ENCODE measurements around the gene ATP8B1. TPM values are rescaled to one million over a fixed set of nuclear protein-coding genes. Genes with fewer than 3 reads are reported as not detected.

The ATP8B1 gene
- total and polyA plus RNA-seq, 2 of the 4 experiments (the other 2 are of a cell fraction): 64.3 to 136 TPM

GRCh38 chr18:57716549-57716948 is 86.6 kb downstream of the ATP8B1 start:
- no peak overlapping the region for H2AK5ac ChIP-seq (ENCODE audit: low read depth, low read length)
- no TSS peak for BruUV-seq (replicated peaks)

More at GRCh38 chr18:57716549-57716948, 86.6 kb downstream of the ATP8B1 start:
- Histone ChIP-seq H2BK120ac (ENCODE audit: low read depth, low read length) (no peak overlapping the region), H2BK5ac (ENCODE audit: low read depth, low read length, poor library complexity, severe bottlenecking) (no peak overlapping the region), H3K27ac (ENCODE audit: insufficient read depth, low read length) (no peak overlapping the region), H3K9ac (ENCODE audit: low read depth, low read length) (no peak overlapping the region), H4K91ac (ENCODE audit: insufficient read depth, low read depth, low read length) (no peak overlapping the region), H3K4ac (ENCODE audit: low read depth, low read length) (no peak overlapping the region), H3K23ac (ENCODE audit: low read depth, low read length) (no peak overlapping the region), H2AFZ (replicated peaks; ENCODE audit: low read length, poor library complexity) (no peak overlapping the region), H3K4me1 (ENCODE audit: control insufficient read depth, insufficient read depth, low read length) (peaks cover 7% of the 10 kb centered on the region), H2AK9ac (replicated peaks; ENCODE audit: low read depth, low read length, poor library complexity) (no peak overlapping the region), H2BK15ac (ENCODE audit: low read depth, low read length) (no peak overlapping the region), H3K4me2 (ENCODE audit: low read depth, low read length) (no peak overlapping the region), H2BK20ac (ENCODE audit: low read depth, low read length) (no peak overlapping the region), H3K18ac (ENCODE audit: low read depth, low read length) (no peak overlapping the region), H3K56ac (ENCODE audit: extremely low read depth, insufficient read depth, low read length) (no peak overlapping the region), H3K36me3 (ENCODE audit: control insufficient read depth, insufficient read depth, low read length) (0 out of 2 replicates have a peak, but pooled peaks cover 2% of the 10 kb centered on the region), H4K20me1 (ENCODE audit: insufficient read depth, low read length) (peaks cover 44% of the 10 kb centered on the region), H3K79me1 (ENCODE audit: low read depth in 1 of 2, low read length in 2 of 2) (peaks cover 17 to 51% of the 10 kb centered on the region in 2 experiments), H3K14ac (replicated peaks; ENCODE audit: low read depth, low read length) (no peak overlapping the region), H3K9me3 (ENCODE audit: control insufficient read depth, insufficient read depth, low read length) (no peaks in the 10 kb centered on the region), H3K9me1 (ENCODE audit: insufficient read depth, low read length) (peaks cover 10% of the 10 kb centered on the region), H3K4me3 (ENCODE audit: insufficient read depth, low read depth, low read length) (no peak overlapping the region), H4K5ac (ENCODE audit: low read depth, low read length) (no peak overlapping the region), H3K27me3 (ENCODE audit: control insufficient read depth, insufficient read depth, low read length) (no peaks in the 10 kb centered on the region), H4K8ac (ENCODE audit: low read depth in 2 of 2, low read length in 2 of 2) (no peak overlapping the region)
- ChIA-PET CTCF (no interaction called here), POLR2A (ENCODE audit: unreplicated experiment) (no interaction called here)
- no peak for TF ChIP-seq SMC3 (IDR thresholded peaks at IDR 0.05; ENCODE audit: low read depth, low read length)
- no peak for TF ChIP-seq RAD21 (IDR thresholded peaks at IDR 0.05; ENCODE audit: low read length)
- TF ChIP-seq FOS (IDR thresholded peaks at IDR 0.05; ENCODE audit: low read depth, low read length): no peak
- no peak for TF ChIP-seq POLR2A (IDR thresholded peaks at IDR 0.05; ENCODE audit: low read depth, low read length)
- no peak for TF ChIP-seq CEBPB (IDR thresholded peaks at IDR 0.05; ENCODE audit: low read depth, low read length)
- no peak for TF ChIP-seq ELK1 (IDR thresholded peaks at IDR 0.05; ENCODE audit: borderline replicate concordance, low read depth, low read length)
- no peak for TF ChIP-seq MAZ (IDR thresholded peaks at IDR 0.05; ENCODE audit: borderline replicate concordance, low read depth, low read length)
- ATAC-seq (ENCODE audit: low read depth) (no peak), DNase-seq (no peak)
- intact Hi-C loops (cut with micrococcal nuclease) (no loop called here), in situ Hi-C loops (cut with MboI; ENCODE audit: low sequenced_read_pairs) (no loop called here), dilution Hi-C loops (cut with HindIII; ENCODE audit: low sequenced_read_pairs, unreplicated experiment) (no loop called here)
- no CpG with 5 or more reads among the region's 3 CpGs for WGBS, 2 experiments (ENCODE audit: extremely low coverage in 2 of 2, insufficient read length in 1 of 2)
